ENCODE results near the gene GLYR1.

GRCh38 chr16:4888428-4889135 lies 41.5 kb upstream of the GLYR1 start:
- TF ChIP-seq, protein P1, sequence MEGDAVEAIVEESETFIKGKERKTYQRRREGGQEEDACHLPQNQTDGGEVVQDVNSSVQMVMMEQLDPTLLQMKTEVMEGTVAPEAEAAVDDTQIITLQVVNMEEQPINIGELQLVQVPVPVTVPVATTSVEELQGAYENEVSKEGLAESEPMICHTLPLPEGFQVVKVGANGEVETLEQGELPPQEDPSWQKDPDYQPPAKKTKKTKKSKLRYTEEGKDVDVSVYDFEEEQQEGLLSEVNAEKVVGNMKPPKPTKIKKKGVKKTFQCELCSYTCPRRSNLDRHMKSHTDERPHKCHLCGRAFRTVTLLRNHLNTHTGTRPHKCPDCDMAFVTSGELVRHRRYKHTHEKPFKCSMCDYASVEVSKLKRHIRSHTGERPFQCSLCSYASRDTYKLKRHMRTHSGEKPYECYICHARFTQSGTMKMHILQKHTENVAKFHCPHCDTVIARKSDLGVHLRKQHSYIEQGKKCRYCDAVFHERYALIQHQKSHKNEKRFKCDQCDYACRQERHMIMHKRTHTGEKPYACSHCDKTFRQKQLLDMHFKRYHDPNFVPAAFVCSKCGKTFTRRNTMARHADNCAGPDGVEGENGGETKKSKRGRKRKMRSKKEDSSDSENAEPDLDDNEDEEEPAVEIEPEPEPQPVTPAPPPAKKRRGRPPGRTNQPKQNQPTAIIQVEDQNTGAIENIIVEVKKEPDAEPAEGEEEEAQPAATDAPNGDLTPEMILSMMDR (IDR thresholded peaks at IDR 0.05; ENCODE audit: poor library complexity): no peak
- TF ChIP-seq EZH2 (IDR thresholded peaks at IDR 0.05; ENCODE audit: borderline replicate concordance): no peak
